HepG2 (cell line): ENCODE results near the gene VGLL4. TPM values are rescaled to one million over a fixed set of nuclear protein-coding genes. Genes with fewer than 3 reads are reported as not detected.
A peak's percentile ranks its signal among the peaks of the same experiment; 100 is the strongest.

ENCODE experiments used
- ARHGAP35 ChIP-seq: sonication (generic); formaldehyde crosslinking; IDR thresholded peaks from 2 replicates; pipeline ENCODE4 v1.9.0; 2022; ENCODE audit warnings: mild to moderate bottlenecking, inconsistent platforms, moderate library complexity, missing genetic modification reagents, borderline replicate concordance
- ASH2L ChIP-seq: fragments of 300-600, 200-600 bp; sonication (generic); IDR thresholded peaks from 2 replicates; pipeline ENCODE4 v1.7.0; 2017; ENCODE audit warnings: low read depth, mild to moderate bottlenecking, moderate library complexity, mixed read lengths, low read length; ENCODE audit not compliant: insufficient read length
- CBFB ChIP-seq: sonication (generic); formaldehyde crosslinking; IDR thresholded peaks from 2 replicates; pipeline ENCODE4 v1.4.0; 2020; ENCODE audit warnings: missing genetic modification reagents
- DRAP1 ChIP-seq: IDR thresholded peaks from 2 replicates; pipeline ENCODE4 v1.6.1; 2016; ENCODE audit warnings: missing genetic modification reagents, missing compliant biosample characterization
- FOXA3 ChIP-seq: IDR thresholded peaks from 2 replicates; pipeline ENCODE4 v1.6.1; 2016; ENCODE audit warnings: missing genetic modification reagents, missing compliant biosample characterization
- HNF1B ChIP-seq: sonication (generic); formaldehyde crosslinking; IDR thresholded peaks from 2 replicates; pipeline ENCODE4 v1.5.1; 2020; ENCODE audit warnings: mild to moderate bottlenecking, moderate library complexity, missing genetic modification reagents
- KLF12 ChIP-seq: sonication (generic); formaldehyde crosslinking; IDR thresholded peaks from 2 replicates; pipeline ENCODE4 v1.4.0; 2020; ENCODE audit warnings: missing genetic modification reagents, borderline replicate concordance
- KLF15 ChIP-seq: sonication (generic); formaldehyde crosslinking; IDR thresholded peaks from 2 replicates; pipeline ENCODE4 v1.8.1; 2023; ENCODE audit warnings: borderline replicate concordance, mild to moderate bottlenecking, inconsistent platforms, missing genetic modification reagents, mixed read lengths
- MAX ChIP-seq: IDR thresholded peaks from 2 replicates; pipeline ENCODE4 v1.6.1; 2012; ENCODE audit warnings: inconsistent platforms
- NFKBIZ ChIP-seq: IDR thresholded peaks from 2 replicates; pipeline ENCODE4 v1.6.1; 2018; ENCODE audit warnings: missing genetic modification reagents, missing compliant biosample characterization
- REST ChIP-seq, 2 experiments: IDR thresholded peaks; 2 replicates each; pipeline ENCODE4 v1.6.1; 2011 to 2012; ENCODE audit warnings: low read length in 2 of 2, borderline replicate concordance in 1 of 2, low read depth in 1 of 2, mild to moderate bottlenecking in 1 of 2, moderate library complexity in 1 of 2
- XRCC5 ChIP-seq: fragments of 200-400 bp; formaldehyde crosslinking; optimal IDR thresholded peaks from 2 replicates; pipeline ENCODE3; 2017; ENCODE audit warnings: mild to moderate bottlenecking, low read length
- ZNF326 ChIP-seq: sonication (generic); formaldehyde crosslinking; IDR thresholded peaks from 2 replicates; pipeline ENCODE4 v1.4.0; 2020; ENCODE audit warnings: missing genetic modification reagents, borderline replicate concordance
- ZNF567 ChIP-seq: sonication (generic); formaldehyde crosslinking; IDR thresholded peaks from 2 replicates; pipeline ENCODE4 v1.8.1; 2023; ENCODE audit warnings: mild to moderate bottlenecking, missing genetic modification reagents, borderline replicate concordance
- ZNF777 ChIP-seq: sonication (generic); formaldehyde crosslinking; IDR thresholded peaks from 2 replicates; pipeline ENCODE4 v1.4.0; 2020; ENCODE audit warnings: missing genetic modification reagents
- polyA plus RNA-seq, 8 experiments: library from polyadenylated mRNA; depleted of rRNA in 3 of 8; stranded (reverse) in 7 of 8; unstranded in 1 of 8; fragments of >200 nt; fragmentation: Illumina TruSeq in 4 of 8; extraction: Trizol in 4 of 8; gene quantifications; 2 replicates each; pipeline versions ENCODE4 v1.2.1 to v1.2.3, GENCODE V29; 2011 to 2016; ENCODE audit warnings: low read depth in 4 of 8, missing spikeins in 1 of 8, mixed read lengths in 1 of 8; ENCODE audit not compliant: insufficient read depth in 1 of 8
- total RNA-seq, 5 experiments: library from RNA; depleted of rRNA; stranded (reverse); fragments of >200 nt; fragmentation: Illumina TruSeq; extraction: Trizol; gene quantifications; 2 replicates each; pipeline ENCODE4 v1.2.3, GENCODE V29; 2016; ENCODE audit warnings: low read depth in 1 of 5
- TF ChIP-seq, protein P1 (sequence below): IDR thresholded peaks from 2 replicates; pipeline ENCODE4 v1.6.1; 2018; ENCODE audit warnings: missing genetic modification reagents, mild to moderate bottlenecking, missing compliant biosample characterization
- TF ChIP-seq, protein P2 (sequence below): sonication (generic); formaldehyde crosslinking; IDR thresholded peaks from 2 replicates; pipeline ENCODE4 v1.4.0; 2020; ENCODE audit warnings: mild to moderate bottlenecking, missing genetic modification reagents
- TF ChIP-seq, protein P3 (sequence below): sonication (generic); formaldehyde crosslinking; IDR thresholded peaks from 2 replicates; pipeline ENCODE4 v1.8.1; 2023; ENCODE audit warnings: missing genetic modification reagents, mild to moderate bottlenecking, borderline replicate concordance

VGLL4 gene
- total and polyA plus RNA-seq, 2 of the 13 experiments (the other 11 are each of a cell fraction or from before 2014, with no cell fraction given) = 23.2 to 39.0 TPM

GRCh38 chr3:11536132-11536935, 107.4 kb downstream of the VGLL4 start (continued):
- TF ChIP-seq, protein P1, sequence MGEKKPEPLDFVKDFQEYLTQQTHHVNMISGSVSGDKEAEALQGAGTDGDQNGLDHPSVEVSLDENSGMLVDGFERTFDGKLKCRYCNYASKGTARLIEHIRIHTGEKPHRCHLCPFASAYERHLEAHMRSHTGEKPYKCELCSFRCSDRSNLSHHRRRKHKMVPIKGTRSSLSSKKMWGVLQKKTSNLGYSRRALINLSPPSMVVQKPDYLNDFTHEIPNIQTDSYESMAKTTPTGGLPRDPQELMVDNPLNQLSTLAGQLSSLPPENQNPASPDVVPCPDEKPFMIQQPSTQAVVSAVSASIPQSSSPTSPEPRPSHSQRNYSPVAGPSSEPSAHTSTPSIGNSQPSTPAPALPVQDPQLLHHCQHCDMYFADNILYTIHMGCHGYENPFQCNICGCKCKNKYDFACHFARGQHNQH (CRISPR knock-in tag) = peak; percentile 53; the same call in 1 of the 2 replicates
- TF ChIP-seq ZNF777 (no peak), ASH2L (no peak), CBFB (CRISPR knock-in tag) (no peak), REST (IDR thresholded peaks at IDR 0.05; ENCODE audit: borderline replicate concordance in 1 of 2, low read depth in 1 of 2, low read length in 2 of 2) (no peak), NFKBIZ (CRISPR knock-in tag) (no peak), ZNF567 (CRISPR knock-in tag) (0 out of 2 replicates have a peak, but pooled peaks have one; percentile 79), XRCC5 (peak; percentile 95), FOXA3 (CRISPR knock-in tag) (peak; percentile 51), MAX (peak; percentile 50; the same call in 1 of the 2 replicates), ZNF326 (CRISPR knock-in tag) (no peak), KLF15 (CRISPR knock-in tag) (no peak), HNF1B (CRISPR knock-in tag) (no peak), DRAP1 (CRISPR knock-in tag) (peak; percentile 37; the same call in 1 of the 2 replicates), KLF12 (CRISPR knock-in tag) (peak; percentile 56; the same call in 1 of the 2 replicates), ARHGAP35 (CRISPR knock-in tag) (no peak)
- TF ChIP-seq, protein P2, sequence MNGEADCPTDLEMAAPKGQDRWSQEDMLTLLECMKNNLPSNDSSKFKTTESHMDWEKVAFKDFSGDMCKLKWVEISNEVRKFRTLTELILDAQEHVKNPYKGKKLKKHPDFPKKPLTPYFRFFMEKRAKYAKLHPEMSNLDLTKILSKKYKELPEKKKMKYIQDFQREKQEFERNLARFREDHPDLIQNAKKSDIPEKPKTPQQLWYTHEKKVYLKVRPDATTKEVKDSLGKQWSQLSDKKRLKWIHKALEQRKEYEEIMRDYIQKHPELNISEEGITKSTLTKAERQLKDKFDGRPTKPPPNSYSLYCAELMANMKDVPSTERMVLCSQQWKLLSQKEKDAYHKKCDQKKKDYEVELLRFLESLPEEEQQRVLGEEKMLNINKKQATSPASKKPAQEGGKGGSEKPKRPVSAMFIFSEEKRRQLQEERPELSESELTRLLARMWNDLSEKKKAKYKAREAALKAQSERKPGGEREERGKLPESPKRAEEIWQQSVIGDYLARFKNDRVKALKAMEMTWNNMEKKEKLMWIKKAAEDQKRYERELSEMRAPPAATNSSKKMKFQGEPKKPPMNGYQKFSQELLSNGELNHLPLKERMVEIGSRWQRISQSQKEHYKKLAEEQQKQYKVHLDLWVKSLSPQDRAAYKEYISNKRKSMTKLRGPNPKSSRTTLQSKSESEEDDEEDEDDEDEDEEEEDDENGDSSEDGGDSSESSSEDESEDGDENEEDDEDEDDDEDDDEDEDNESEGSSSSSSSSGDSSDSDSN (CRISPR knock-in tag) = peak; percentile 66
- TF ChIP-seq, protein P3, sequence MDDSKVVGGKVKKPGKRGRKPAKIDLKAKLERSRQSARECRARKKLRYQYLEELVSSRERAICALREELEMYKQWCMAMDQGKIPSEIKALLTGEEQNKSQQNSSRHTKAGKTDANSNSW = no peak
